Measurements from ENCODE around the gene MSTN.

The MSTN gene

DNA sequence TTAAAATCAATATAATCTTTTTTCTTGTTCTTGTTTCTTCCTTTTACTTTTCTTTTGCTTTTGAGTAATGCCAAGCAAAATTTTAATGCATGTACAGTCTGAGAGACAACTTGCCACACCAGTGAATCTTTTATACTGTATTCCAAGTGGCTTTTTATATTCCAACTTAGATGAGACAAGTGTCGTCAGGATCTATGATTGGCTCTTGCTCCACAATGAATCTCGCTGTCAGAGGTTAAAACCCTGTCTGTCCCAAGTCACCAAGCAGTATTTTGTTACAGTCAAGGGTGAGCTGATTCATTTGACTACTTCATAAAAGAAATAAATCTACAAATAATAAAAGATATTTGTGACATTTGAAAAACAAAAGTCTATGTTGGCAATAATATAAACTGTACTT lies at the start of gene MSTN:
MSTN (minus strand) TSS at position 129 of the 400 bp plus-strand sequence. CDS start 133 bp downstream, outside the sequence.
- DNase-seq: no peak

- no peak for DNase-seq
These were observed 48.6 kb upstream of the MSTN start for GRCh38 chr2:190111166-190111565.

DNA sequence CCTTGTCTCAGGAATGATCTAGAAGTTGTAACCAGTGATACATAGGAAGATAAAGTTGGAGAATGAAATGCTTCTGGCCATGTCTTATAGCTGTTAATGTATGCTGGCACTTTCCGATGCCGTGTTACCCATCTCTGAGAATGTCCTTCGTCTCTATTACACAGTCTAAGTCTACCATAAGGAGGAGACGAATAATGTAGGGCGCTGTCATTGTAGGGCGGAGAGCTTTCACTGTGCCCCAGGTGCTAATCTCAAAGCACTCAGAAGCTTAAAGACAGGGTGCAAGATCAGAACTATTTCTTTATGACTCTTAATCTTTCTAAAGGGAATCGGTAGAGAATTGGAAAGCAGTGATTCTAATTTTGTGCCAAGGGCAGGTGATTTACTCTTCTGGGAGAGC lies 48.2 kb upstream of the MSTN start:
- no peak for DNase-seq

DNA sequence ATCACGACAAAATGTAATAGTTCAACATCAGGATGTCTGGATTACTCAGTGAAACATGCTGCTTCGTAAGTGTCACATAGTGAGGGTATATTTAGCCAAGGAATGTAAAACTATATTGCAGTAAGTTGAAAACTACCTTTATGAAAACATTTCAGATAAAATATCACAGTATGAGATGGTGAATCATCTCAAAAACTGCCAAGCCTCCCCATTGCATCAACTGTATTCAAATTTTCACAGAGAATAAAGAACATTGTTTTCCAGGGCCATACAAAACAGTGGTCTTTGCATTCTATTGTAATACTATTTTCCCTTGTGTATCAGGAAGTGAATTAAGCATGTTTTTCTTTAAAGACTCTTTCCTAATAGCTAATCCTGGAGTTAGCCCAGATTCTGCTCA lies 47.6 kb upstream of the MSTN start:
- peak; percentile 35 for DNase-seq

DNA sequence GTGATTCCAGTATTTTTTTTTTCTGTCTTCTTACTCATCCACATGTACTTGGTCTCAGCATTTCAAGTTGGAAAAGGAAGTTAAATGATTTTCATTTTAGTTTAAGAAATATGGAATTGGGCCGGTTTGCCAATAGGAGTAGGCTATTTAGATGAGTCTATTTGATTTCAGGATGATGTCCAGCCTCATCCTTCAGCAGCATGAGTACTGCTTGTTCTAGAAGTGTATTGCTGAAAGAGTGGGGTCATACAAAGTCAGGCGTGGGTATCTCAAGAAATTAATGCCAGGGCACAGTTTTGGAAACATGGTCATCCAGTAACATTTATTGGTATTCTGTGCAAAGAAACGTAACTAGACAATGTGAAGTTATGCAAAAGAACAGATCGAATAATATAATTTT lies 44.9 kb upstream of the MSTN start:
- DNase-seq: no peak

- no peak for DNase-seq
These were observed 44.3 kb upstream of the MSTN start for GRCh38 chr2:190106783-190107182.

GRCh38 chr2:190105554-190105953 lies 43.0 kb upstream of the MSTN start:
- no peak for DNase-seq

- DNase-seq: no peak
These were observed 40.6 kb upstream of the MSTN start for GRCh38 chr2:190103144-190103543.

DNA sequence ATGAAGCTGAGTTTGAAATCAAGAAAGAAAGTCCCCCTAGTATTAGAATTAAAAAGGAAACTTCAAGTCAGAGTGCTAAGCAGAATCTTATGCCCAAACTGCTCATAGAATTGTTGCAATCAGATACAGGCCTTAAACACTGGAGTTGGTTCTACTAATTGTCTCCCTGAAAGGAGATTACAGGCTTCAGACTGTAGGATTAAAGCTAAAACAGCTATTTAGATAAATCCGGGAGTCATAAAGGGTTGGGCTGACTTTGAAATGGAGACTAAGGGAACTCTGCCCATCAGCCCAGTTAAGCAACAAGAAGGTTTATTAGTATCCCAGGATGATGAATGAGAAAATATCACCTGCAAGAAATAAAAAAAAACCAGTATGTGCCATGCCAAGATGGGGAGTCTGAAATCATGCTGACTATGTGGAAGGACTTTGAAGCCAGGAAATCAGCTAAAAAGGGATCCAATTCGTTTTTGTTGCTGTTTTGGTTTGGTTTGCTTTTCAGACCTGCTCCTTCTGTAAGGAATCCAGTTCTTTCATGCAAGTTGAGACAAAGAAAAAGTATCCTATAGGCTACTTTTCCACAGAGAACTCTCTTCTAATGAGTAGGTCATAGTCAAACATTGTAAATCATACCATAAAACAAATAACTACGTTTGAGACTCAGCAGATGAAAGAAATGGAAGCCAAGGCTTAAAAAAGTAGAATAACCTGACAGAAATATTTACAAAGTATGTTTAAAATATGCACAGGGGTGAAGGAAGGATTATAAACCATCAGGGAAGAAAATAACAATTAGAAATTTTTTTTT lies 37.6 kb upstream of the MSTN start:
- no peak for DNase-seq

GRCh38 chr2:190098851-190099250 lies 36.3 kb upstream of the MSTN start:
- DNase-seq: no peak

DNA sequence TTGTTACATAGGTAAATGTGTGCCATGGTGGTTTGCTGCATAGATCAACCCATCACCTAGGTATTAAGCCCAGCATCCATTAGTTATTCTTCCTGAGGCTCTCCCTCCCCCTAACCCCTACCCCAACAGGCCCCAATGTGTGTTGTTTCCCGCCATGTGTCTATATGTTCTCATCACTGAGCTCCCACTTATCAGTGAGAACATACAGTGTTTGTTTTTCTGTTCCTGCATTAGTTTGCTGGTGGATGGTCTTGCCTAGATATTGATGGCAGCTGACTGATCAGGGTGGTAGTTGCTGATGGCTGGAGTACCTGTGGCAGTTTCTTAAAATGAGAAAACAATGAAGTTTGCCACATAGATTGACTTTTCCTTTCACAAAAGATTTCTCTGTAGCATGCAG lies 34.6 kb upstream of the MSTN start:
- no peak for DNase-seq

DNA sequence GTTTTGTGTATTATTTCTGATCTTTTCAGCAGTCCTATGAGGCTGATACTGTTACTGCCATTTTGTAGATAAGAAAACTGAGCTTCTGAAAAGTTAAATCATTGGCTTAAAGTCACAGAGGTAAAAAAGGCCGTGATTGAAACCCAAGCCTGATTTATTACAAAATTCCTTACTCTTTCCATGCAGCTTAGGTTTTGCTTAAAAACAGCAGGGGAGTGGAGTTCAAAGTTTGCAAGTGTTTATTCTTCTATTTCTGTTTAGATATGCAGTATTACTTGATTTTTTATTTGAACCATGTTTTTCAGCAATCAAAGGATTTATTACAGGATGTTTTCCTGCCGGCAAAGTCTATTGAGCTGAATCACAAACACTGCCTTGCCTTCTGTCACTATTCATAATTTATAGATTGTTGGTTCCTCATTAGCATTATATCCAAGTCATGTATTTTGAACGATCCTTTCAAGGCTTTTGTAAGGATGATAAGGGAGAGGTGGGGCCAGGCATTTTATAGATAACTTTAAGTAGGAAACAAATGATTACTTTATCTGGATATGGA lies 31.9 kb upstream of the MSTN start:
- DNase-seq: no peak

GRCh38 chr2:190093793-190094192 lies 31.3 kb upstream of the MSTN start:
- no peak for DNase-seq

DNA sequence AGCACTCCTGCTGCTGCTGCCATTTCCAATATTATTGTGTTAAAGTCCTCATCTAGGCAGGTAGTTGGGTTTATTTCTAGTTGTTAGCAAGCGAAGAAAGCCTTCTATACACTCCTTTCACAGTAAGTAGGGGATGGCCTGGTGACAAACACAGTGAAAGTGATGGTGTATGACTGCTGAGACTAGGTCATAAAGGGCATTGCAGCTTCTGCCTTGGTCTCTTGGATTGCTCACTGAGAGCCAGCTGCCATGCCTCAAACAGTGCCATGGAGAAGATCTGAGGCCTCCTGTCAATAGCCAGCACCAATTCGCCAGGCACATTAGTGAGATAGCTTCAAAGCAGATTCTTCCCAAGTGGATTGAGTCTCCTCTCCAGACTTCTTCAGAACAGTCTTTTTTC lies 27.6 kb upstream of the MSTN start:
- DNase-seq: no peak

DNA sequence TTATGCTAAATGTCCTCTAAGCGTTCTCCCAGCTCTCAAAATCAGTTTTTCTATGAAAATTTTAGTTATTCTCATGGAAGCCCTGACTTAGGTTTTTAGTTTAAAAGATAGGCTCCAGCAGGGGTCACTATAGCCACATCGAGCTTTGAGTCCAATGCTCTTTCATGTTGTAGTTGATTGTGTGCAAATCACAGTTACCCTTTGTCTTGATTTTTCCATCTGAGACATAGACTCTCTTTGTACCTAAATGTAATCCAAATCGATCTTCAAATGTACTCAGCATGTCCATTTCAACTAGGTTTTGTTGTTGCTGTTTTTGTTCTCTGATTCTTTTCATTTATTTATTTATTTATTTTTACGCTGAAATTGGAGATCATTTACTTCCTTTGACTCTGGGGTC lies 26.4 kb upstream of the MSTN start:
- peak; percentile 59 for DNase-seq

DNA sequence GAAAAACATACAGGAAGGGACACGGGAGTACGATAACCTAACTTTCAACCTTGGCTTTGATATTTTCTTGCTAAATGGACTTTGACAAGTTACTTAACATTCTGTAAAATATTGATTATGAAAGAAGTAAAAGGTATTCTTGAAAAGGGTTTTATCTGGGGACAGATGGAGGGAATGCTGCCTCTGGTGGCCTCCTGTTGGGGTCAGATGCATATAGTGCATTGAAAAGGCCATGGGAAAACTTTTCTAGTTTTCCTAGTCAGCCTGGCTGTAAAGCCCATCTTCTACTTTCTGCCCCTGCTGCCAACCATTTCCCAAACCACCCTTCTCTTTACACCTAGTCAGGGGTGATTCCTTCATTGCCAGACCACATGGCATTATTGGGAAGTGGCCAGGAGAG lies 22.2 kb upstream of the MSTN start:
- DNase-seq: no peak

- DNase-seq: no peak
These were observed 19.6 kb upstream of the MSTN start for GRCh38 chr2:190082118-190082517.

DNA sequence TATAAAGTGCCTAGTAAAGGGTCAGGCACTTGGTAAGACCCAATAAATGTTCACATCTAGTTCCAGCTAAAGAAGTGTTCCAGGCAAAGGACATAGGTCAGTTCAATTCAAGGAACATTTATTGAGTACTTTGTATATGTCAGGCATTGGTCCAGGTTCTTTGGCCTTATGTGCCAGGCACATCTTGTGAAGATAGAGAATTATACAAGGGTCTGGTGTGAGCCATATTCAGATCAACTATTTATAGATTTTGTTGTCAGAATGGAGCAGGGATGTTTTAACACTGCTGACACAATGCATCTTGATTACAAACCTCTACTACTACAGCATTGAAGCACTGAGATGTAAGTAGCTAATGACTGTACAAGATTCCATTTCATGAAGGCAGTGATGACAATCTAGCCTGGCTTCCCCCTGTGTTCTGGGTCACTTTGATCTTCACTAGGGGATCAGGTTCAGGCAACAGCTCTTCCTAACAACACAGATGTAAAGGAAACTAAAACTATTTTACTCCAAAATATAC lies 18.1 kb upstream of the MSTN start:
- DNase-seq: no peak

- no peak for DNase-seq
These were observed 16.6 kb upstream of the MSTN start for GRCh38 chr2:190079160-190079559.

DNA sequence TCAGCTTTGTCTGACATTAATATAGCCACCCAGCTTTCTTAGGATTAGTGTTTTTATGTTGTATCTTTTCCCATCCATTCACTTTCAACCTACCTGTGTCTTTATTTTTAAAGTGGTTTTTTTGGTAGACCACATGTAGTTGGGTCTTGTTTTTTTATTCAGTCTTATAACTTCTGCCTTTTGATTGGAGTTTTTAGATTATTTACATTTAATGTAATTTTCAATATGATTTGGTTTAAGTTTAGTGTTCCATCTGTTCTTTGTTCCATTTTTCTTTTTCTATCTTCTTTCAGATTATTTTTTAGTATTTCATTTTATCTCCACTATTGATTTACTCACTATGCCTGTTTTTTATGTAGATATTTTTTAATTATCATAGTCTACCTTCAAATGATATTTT lies 13.1 kb upstream of the MSTN start:
- DNase-seq: no peak

DNA sequence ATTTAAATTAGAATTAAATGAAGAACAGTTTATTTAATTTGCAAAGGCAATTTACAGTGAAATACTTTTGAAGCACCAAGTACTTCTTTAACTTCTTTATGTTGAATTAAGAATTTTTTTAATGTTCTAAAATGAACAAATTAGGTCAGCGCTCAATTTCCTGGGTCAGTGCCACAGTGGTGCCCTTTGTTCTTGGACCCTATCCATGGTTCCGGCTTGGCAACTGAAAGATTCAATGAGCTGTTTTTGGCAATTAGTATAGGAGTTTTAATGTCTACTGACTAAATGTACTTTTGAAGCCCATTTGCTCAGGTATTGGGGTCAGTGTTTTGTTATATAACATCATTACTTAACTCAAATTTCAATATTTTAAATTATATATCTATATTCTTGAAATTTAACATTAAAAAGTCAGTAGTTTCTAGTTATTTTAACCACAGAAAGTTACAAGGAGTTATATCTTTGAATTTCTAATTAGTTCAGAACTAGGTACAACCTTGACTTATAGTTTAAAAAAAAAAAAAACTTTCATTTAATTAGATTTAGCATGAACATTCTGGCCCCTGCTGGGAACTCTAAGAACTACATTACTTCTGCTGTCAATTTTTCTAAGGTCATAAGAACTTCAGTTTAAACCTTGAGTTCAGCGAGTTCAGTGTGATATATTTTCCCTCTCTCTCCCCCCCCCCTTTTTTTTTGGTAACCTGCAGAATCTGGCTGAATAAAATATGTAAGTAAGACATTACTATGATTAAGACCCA lies 7.6 kb upstream of the MSTN start:
- peak; percentile 68 for DNase-seq

DNA sequence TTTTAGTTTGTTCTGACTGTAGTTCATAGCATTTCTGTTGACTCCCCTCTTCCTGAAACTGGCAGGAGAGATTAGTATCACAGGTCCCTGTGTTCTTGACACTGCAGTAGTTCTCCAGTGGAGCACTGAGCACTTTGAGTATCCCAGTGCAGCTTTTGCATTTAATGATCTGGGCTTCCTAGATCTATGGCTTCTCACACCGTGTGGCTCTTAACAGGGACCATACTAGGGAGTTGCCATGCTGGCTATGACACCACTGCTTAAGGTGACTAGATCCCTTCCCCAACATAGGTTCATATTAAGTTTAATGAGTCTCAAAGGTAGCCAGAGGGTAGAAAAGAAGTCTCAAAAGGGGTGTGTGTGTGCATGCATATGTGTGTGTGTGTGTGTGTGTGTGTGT lies 6.2 kb upstream of the MSTN start:
- DNase-seq: no peak

GRCh38 chr2:190065839-190066238 lies 3.3 kb upstream of the MSTN start:
- no peak for DNase-seq

DNA sequence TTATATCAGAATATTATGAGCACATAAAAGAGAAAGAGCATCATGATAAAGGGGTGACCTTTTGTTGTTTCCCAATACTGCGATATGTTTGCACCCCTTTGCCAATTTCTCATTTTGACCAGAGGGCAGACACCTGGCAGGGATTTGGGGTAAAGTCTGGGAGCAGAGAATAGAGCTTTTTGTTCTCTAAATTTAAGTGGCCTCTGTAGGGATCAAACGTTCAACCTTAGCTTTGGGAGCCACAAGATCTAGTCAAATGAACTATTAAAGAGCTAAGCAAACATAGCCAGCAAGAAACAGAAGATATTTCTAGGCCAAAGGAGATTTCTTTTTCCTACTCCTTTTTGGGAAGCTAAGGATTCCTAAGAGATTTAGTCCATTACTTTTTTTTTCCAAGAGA lies 1.1 kb upstream of the MSTN start:
- no peak for DNase-seq
